Measurements from ENCODE around the gene ANKRD31.

GRCh38 chr5:75203604-75204003 is 33.1 kb downstream of the ANKRD31 start:
- no peak for TF ChIP-seq POLR2AphosphoS5 (IDR thresholded peaks at IDR 0.05)
- no peak for TF ChIP-seq CTCF (IDR thresholded peaks at IDR 0.05)
- no peak for TF ChIP-seq EP300 (IDR thresholded peaks at IDR 0.05; ENCODE audit: low read depth)
